Uterus (tissue), 2 donors: ENCODE data around the gene C14orf180.

Experiments
- POLR2A ChIP-seq, 2 donors: fragments of 450-650 bp; IDR thresholded peaks; one replicate each; pipeline ENCODE4 v1.6.1; 2016; ENCODE audit warnings: antibody characterized with exemption in 2 of 2, mild to moderate bottlenecking in 1 of 2, moderate library complexity in 1 of 2
- TF ChIP-seq, protein P1 (sequence below), 4 experiments: fragments of 200-600 bp in 2 of 4; fragments of 450-650 bp in 2 of 4; sonication (generic) in 2 of 4; IDR thresholded peaks; one replicate each; pipeline ENCODE4 v1.5.1; 2016 to 2019; ENCODE audit warnings: antibody characterized with exemption in 4 of 4, mild to moderate bottlenecking in 2 of 4, moderate library complexity in 1 of 4

DNA sequence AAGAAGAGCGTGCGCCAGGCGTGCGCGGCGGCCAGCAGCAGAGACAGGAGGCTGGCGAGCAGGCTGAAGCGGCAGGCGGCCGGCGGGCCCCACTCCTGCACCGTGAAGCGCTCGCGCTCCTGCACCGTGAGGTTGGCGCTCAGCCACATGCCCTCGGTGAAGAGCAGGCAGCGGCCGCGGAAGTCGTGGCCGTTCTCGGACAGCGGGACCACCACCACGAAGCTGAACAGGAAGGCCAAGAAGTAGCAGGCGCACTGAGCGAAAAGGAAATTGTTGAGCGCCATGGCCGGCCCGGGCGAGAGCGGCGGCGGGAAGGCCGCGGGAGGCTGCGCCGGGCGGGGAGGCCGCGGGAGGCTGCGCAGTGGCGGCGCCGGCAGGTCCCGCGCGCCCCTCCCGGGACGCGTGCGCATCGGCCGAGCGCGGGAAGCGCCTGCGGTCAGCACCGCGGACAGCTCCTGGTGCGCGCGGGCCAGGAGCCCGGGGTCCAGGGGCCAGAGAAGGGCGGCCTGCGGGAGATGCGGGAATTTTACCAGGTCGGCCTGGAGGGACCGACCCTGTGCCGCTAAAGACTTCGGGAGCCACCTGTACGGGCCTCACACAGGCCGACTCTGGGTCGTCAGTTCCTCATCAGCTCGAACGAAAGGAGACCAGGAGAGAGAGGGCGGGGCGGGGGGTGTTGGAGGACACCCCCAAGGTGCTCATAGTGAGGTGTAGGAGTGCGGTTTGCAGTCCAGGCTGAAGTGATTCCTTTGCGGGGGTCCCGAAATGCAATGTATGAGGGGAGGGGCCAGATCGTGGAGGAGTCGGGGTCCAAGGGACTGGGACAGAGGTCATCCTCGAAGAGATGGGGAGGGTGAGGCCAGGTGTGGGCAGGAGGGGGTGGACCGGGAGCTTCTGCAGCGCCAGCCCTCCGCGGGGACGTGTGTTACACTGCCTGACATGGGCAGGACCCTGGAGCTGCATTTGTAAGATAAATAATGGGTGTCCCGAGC is 25.2 kb downstream of the C14orf180 start, which contains the start of gene TMEM179:
- TF ChIP-seq POLR2A (IDR thresholded peaks at IDR 0.05), result no peak
- TF ChIP-seq, protein P1, sequence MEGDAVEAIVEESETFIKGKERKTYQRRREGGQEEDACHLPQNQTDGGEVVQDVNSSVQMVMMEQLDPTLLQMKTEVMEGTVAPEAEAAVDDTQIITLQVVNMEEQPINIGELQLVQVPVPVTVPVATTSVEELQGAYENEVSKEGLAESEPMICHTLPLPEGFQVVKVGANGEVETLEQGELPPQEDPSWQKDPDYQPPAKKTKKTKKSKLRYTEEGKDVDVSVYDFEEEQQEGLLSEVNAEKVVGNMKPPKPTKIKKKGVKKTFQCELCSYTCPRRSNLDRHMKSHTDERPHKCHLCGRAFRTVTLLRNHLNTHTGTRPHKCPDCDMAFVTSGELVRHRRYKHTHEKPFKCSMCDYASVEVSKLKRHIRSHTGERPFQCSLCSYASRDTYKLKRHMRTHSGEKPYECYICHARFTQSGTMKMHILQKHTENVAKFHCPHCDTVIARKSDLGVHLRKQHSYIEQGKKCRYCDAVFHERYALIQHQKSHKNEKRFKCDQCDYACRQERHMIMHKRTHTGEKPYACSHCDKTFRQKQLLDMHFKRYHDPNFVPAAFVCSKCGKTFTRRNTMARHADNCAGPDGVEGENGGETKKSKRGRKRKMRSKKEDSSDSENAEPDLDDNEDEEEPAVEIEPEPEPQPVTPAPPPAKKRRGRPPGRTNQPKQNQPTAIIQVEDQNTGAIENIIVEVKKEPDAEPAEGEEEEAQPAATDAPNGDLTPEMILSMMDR (IDR thresholded peaks at IDR 0.05), result no peak
